Right atrium auricular region (tissue), 2 donors: ENCODE data around the gene ATP13A2. TPM values are rescaled to one million over a fixed set of nuclear protein-coding genes. Genes with fewer than 3 reads are reported as not detected.

Source experiments
- DNase-seq: peaks from one replicate; pipeline ENCODE4 v3.0.0-alpha.2; 2019; ENCODE audit warnings: low spot score
- H3K27ac ChIP-seq, 2 donors: fragments of 200-600 bp; sonication (generic); 1 replicate in 1 of 2; 2 replicates in 1 of 2; pipeline ENCODE4 v1.5.1; 2016 to 2019
- H3K27me3 ChIP-seq, 2 donors: fragments of 200-600 bp; sonication (generic); one replicate each; pipeline versions ENCODE4 v1.5.1 to v1.6.0; 2017 to 2019
- H3K36me3 ChIP-seq: fragments of 200-600 bp; sonication (generic); one replicate; pipeline ENCODE4 v1.5.1; 2016
- H3K4me1 ChIP-seq, 2 donors: fragments of 200-600 bp; sonication (generic); one replicate each; pipeline versions ENCODE4 v1.5.1 to v1.6.0; 2017 to 2019
- H3K4me3 ChIP-seq, 2 donors: fragments of 200-600 bp; sonication (generic); 1 replicate in 1 of 2; 2 replicates in 1 of 2; pipeline ENCODE4 v1.5.1; 2017 to 2019; ENCODE audit warnings: mild to moderate bottlenecking in 1 of 2, moderate library complexity in 1 of 2
- H3K9me3 ChIP-seq, 2 donors: fragments of 200-600 bp; sonication (generic); one replicate each; pipeline ENCODE4 v1.5.1; 2019
- CTCF ChIP-seq, 2 donors: fragments of 200-600 bp; sonication (generic); IDR thresholded peaks; one replicate each; pipeline ENCODE4 v1.5.1; 2019; ENCODE audit warnings: antibody characterized with exemption in 2 of 2
- total RNA-seq, 2 donors: library from RNA; depleted of rRNA; stranded (reverse); fragments of >200 nt; gene quantifications; one replicate each; pipeline ENCODE4 v1.1.0, GENCODE V29; 2016

The ATP13A2 gene
- 10 to 100 TPM; 13.6 to 24.2 TPM for total RNA-seq

GRCh38 chr1:17011439-17012307 is at the start of gene ATP13A2:
Gene ATP13A2, minus strand, starts transcription at chr1:17011928. Its CDS starts 190 bp downstream, at chr1:17011738.
- Histone ChIP-seq H3K36me3 (no peaks in the 10 kb centered on the region), H3K4me1 (peaks cover 0 to 29% of the 10 kb centered on the region in 2 donors), H3K27ac (peak within 1 kb of the TSS; percentile 19 to 55), H3K4me3 (peak within 1 kb of the TSS; percentile 68 to 89), H3K27me3 (no peaks in the 10 kb centered on the region), H3K9me3 (no peaks in the 10 kb centered on the region)
- no peak for TF ChIP-seq CTCF (IDR thresholded peaks at IDR 0.05)
- peak; percentile 68 for DNase-seq

GRCh38 chr1:17061486-17061885 is 49.8 kb upstream of the ATP13A2 start:
- Histone ChIP-seq H3K27ac (no peak overlapping the region), H3K27me3 (no peaks in the 10 kb centered on the region), H3K9me3 (peaks cover 0 to 8% of the 10 kb centered on the region in 2 donors), H3K4me1 (peaks cover 0 to 7% of the 10 kb centered on the region in 2 donors), H3K36me3 (no peaks in the 10 kb centered on the region), H3K4me3 (no peak overlapping the region)
- DNase-seq, result no peak
- no peak for TF ChIP-seq CTCF (IDR thresholded peaks at IDR 0.05)

GRCh38 chr1:17060306-17060749 is 48.6 kb upstream of the ATP13A2 start:
- DNase-seq, result no peak
- TF ChIP-seq CTCF (IDR thresholded peaks at IDR 0.05), result no peak
- Histone ChIP-seq H3K27me3 (no peaks in the 10 kb centered on the region), H3K36me3 (no peaks in the 10 kb centered on the region), H3K4me3 (no peak overlapping the region), H3K9me3 (peaks cover 0 to 6% of the 10 kb centered on the region in 2 donors), H3K27ac (no peak overlapping the region), H3K4me1 (peaks cover 0 to 7% of the 10 kb centered on the region in 2 donors)

- no peaks in the 10 kb centered on the region for H3K9me3 ChIP-seq
- no peak overlapping the region for H3K4me3 ChIP-seq
- H3K4me1 ChIP-seq, result peaks cover 0 to 7% of the 10 kb centered on the region in 2 donors
- DNase-seq, result no peak
- no peaks in the 10 kb centered on the region for H3K27me3 ChIP-seq
- peak in 1 of 2 donors; percentile 71 for TF ChIP-seq CTCF (IDR thresholded peaks at IDR 0.05)
- no peak overlapping the region for H3K27ac ChIP-seq
- H3K36me3 ChIP-seq, result no peaks in the 10 kb centered on the region
These were observed 47.9 kb upstream of the ATP13A2 start for GRCh38 chr1:17059391-17060305.

- H3K9me3 ChIP-seq, result no peaks in the 10 kb centered on the region
- no peak for DNase-seq
- no peaks in the 10 kb centered on the region for H3K36me3 ChIP-seq
- no peak overlapping the region for H3K4me3 ChIP-seq
- no peaks in the 10 kb centered on the region for H3K27me3 ChIP-seq
- peaks cover 0 to 15% of the 10 kb centered on the region in 2 donors for H3K4me1 ChIP-seq
- no peak overlapping the region for H3K27ac ChIP-seq
- no peak for TF ChIP-seq CTCF (IDR thresholded peaks at IDR 0.05)
These were observed 44.8 kb upstream of the ATP13A2 start for GRCh38 chr1:17056551-17056950.
